Kidney (tissue), 14 donors: Measurements from ENCODE around the gene LTBR. TPM values are rescaled to one million over a fixed set of nuclear protein-coding genes. Genes with fewer than 3 reads are reported as not detected.

ENCODE experiments used
- DNase-seq, 5 donors: peaks; one replicate each; pipeline ENCODE4 v3.0.0-alpha.2; 2013 to 2020
- FAIRE-seq: peaks from 2 replicates; lab custom pipeline; 2012; peaks lifted over from hg19 to GRCh38; lab: Jason Lieb, UNC
- H3K27ac ChIP-seq, 2 donors: one replicate each; pipeline ENCODE4 v1.7.0; 2013; ENCODE audit warnings: low read depth in 2 of 2, low read length in 2 of 2, inconsistent platforms in 1 of 2
- H3K27me3 ChIP-seq: one replicate; pipeline ENCODE4 v1.7.1; 2013; ENCODE audit warnings: low read length, inconsistent platforms; ENCODE audit not compliant: control insufficient read depth, insufficient read depth
- H3K36me3 ChIP-seq, 3 donors: one replicate each; pipeline versions ENCODE4 v1.7.0 to v1.7.1; 2013; ENCODE audit warnings: low read length in 3 of 3, control low read depth in 1 of 3, inconsistent platforms in 1 of 3; ENCODE audit not compliant: insufficient read depth in 3 of 3, control insufficient read depth in 2 of 3
- H3K4me1 ChIP-seq, 3 donors: one replicate each; pipeline versions ENCODE4 v1.7.0 to v1.7.1; 2013; ENCODE audit warnings: low read length in 3 of 3, inconsistent platforms in 1 of 3, low read depth in 1 of 3; ENCODE audit not compliant: control insufficient read depth in 2 of 3, insufficient read depth in 2 of 3
- H3K4me3 ChIP-seq, 3 donors: one replicate each; pipeline versions ENCODE4 v1.7.0 to v1.8.1; 2013; ENCODE audit warnings: low read length in 3 of 3, control low read depth in 1 of 3, inconsistent platforms in 1 of 3
- H3K9ac ChIP-seq, 3 donors: one replicate each; pipeline versions ENCODE4 v1.7.0 to v1.7.1; 2013; ENCODE audit warnings: low read length in 3 of 3, control low read depth in 1 of 3, inconsistent platforms in 1 of 3
- H3K9me3 ChIP-seq, 3 donors: one replicate each; pipeline versions ENCODE4 v1.7.0 to v1.7.1; 2013; ENCODE audit warnings: low read length in 3 of 3, control low read depth in 1 of 3, inconsistent platforms in 1 of 3; ENCODE audit not compliant: control insufficient read depth in 2 of 3, insufficient read depth in 1 of 3
- intact Hi-C: fragments of 100-400 bp; cut with DNase I; formaldehyde crosslinking; loops from one replicate; pipeline ENCODE4 v1.11.1; 2022
- polyA plus RNA-seq: library from polyadenylated mRNA; stranded (reverse); fragments of 350-450 nt; fragmentation: Illumina TruSeq; extraction: RNeasy Lipid Tissue Mini Kit (QIAGEN cat#74804); gene quantifications from one replicate; pipeline ENCODE4 v1.2.3, GENCODE V29; 2014; ENCODE audit warnings: low read depth, low replicate concordance; ENCODE audit not compliant: insufficient read depth
- total RNA-seq: library from RNA; stranded (reverse); fragmentation: NEBNext Ultra II Directional; extraction: Animal tissue kit (Norgen Biotek cat#: 25700); gene quantifications from one replicate; pipeline ENCODE4 v1.2.1, GENCODE V29; 2021
- TF ChIP-seq, protein P1 (sequence below): IDR thresholded peaks from 3 replicates; pipeline ENCODE4 v1.5.1; 2012; ENCODE audit warnings: mild to moderate bottlenecking, moderate library complexity, borderline replicate concordance; ENCODE audit not compliant: insufficient read depth; ENCODE audit errors: extremely low read depth
- donor health status: control.
- donor health status: control.
- donor health status: control.
- donor health status: control.
- donor health status: control.
- donor health status: DM: yes; HTN: yes; CAD: no.
- donor health status: Normal renal cell carcinoma (clear cell type).

The LTBR gene
- total and polyA plus RNA-seq, 2 donors from 2014 or later = 77.8 to 114 TPM

DNA sequence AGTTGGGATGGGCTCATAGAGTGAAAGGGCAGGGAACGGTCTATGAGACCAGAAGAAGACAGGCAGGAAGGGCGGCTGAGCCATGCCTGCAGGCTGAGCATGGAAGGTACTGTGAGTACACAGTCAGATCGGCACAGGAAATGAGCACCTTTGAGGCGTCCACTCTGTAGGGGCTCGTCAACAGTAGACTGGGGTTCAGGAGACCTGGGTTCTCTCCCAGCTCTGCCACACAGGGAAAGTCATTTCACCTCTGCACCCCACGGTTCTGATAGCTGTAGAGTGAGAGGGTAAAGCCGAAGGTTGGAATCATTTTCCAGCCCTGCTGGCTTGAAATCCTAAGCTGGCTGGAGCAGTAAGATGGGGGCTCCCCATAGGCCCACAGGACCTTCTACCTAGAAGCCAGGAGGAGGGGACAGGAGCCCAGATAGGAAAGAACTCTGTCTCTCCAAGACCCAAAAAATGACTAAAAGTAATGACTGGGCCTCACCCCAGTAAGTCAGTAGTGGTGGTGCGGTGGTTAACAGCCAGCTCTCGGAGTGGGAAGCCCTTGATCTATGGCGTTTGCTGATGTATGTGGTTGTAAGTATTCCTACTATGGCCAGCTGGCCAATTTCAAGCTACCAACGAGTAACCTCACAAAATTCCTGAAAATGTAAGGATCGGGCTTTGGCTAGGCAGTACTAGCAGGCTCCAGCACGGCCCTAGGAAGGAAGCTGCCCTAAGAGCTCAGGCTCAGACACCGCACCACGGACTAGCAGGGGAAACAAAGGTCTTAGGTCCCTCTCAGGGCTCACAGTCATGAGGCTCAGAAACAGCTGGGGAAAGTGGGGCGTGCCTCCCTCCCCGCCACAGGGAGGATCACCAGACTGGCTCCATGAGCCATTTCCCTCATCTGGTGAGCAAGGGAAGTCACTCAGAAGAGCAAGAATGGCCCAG lies 50.5 kb downstream of the LTBR start:
- no peaks in the 10 kb centered on the region for H3K36me3 ChIP-seq

GRCh38 chr12:6435961-6436715 lies 52.2 kb downstream of the LTBR start:
- intact Hi-C loops = no loop called here
- Histone ChIP-seq H3K27me3 (no peaks in the 10 kb centered on the region), H3K27ac (no peak overlapping the region), H3K9me3 (no peaks in the 10 kb centered on the region), H3K4me1 (peaks cover 0 to 1% (median 0%) of the 10 kb centered on the region in 3 donors), H3K9ac (no peak overlapping the region), H3K4me3 (no peak overlapping the region), H3K36me3 (no peaks in the 10 kb centered on the region)
- TF ChIP-seq, protein P1, sequence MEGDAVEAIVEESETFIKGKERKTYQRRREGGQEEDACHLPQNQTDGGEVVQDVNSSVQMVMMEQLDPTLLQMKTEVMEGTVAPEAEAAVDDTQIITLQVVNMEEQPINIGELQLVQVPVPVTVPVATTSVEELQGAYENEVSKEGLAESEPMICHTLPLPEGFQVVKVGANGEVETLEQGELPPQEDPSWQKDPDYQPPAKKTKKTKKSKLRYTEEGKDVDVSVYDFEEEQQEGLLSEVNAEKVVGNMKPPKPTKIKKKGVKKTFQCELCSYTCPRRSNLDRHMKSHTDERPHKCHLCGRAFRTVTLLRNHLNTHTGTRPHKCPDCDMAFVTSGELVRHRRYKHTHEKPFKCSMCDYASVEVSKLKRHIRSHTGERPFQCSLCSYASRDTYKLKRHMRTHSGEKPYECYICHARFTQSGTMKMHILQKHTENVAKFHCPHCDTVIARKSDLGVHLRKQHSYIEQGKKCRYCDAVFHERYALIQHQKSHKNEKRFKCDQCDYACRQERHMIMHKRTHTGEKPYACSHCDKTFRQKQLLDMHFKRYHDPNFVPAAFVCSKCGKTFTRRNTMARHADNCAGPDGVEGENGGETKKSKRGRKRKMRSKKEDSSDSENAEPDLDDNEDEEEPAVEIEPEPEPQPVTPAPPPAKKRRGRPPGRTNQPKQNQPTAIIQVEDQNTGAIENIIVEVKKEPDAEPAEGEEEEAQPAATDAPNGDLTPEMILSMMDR = no peak
- DNase-seq (peak in 1 of 5 donors; percentile 2), FAIRE-seq (no peak)

More for the DNA sequence above, 50.5 kb downstream of the LTBR start:
- no peak overlapping the region for H3K27ac ChIP-seq
- TF ChIP-seq, protein P1 = no peak
- H3K27me3 ChIP-seq = no peaks in the 10 kb centered on the region
- H3K4me3 ChIP-seq = no peak overlapping the region
- H3K9me3 ChIP-seq = no peaks in the 10 kb centered on the region
- DNase-seq = peak in 3 of 5 donors; percentile 24 to 66 (median 35)
- no peak overlapping the region for H3K9ac ChIP-seq
- FAIRE-seq = no peak
- peaks cover 3 to 12% (median 4%) of the 10 kb centered on the region in 3 donors for H3K4me1 ChIP-seq
- intact Hi-C loops = no loop called here

DNA sequence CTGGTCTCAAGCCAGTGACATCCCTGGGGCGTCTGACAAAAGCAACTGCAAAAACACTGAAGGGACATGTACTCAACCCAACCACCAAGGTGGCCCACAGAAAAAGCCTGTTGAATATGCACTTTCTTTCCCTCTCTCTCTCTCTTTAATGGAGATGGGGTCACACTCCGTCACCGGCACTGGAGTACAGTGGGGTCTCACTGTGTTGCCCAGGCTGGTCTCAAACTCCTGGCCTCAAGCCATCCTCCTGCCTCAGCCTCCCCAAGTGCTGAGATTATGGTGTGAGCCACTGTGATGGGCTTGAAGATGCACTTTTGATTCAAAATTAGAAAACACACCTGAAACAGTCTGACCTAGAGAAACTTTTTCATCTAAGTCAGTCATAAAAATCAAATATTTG lies 53.6 kb downstream of the LTBR start:
- Histone ChIP-seq H3K4me1 (no peaks in the 10 kb centered on the region), H3K27ac (no peak overlapping the region), H3K27me3 (no peaks in the 10 kb centered on the region), H3K36me3 (no peaks in the 10 kb centered on the region), H3K4me3 (no peak overlapping the region), H3K9ac (no peak overlapping the region), H3K9me3 (no peaks in the 10 kb centered on the region)
- FAIRE-seq = no peak
- DNase-seq = peak in 1 of 5 donors; percentile 22
- TF ChIP-seq, protein P1 = no peak
- intact Hi-C loops = no loop called here
